GM23338 (cell line): ENCODE results near the gene RAPGEF4. TPM values are rescaled to one million over a fixed set of nuclear protein-coding genes. Genes with fewer than 3 reads are reported as not detected.

ENCODE experiments used
- ATAC-seq: fragments of 200-7000 bp; cut with Tn5 transposase; 3 replicates; pipeline ENCODE4 v1.9.1; 2020
- DNase-seq: peaks from one replicate; pipeline ENCODE4 v3.0.0-alpha.2; 2015; ENCODE audit warnings: low spot score
- H2AFZ ChIP-seq: fragments of 200-600 bp; sonication (generic); 2 replicates; pipeline ENCODE4 v1.8.0; 2016; ENCODE audit warnings: antibody characterized with exemption, mild to moderate bottlenecking, moderate library complexity
- H3F3A ChIP-seq: fragments of 200-600 bp; sonication (generic); replicated peaks from 2 replicates; pipeline ENCODE4 v1.8.0; 2017; ENCODE audit warnings: antibody characterized with exemption, mixed run types, low read depth
- H3K27ac ChIP-seq: fragments of 200-600 bp; sonication (generic); 2 replicates; pipeline ENCODE4 v1.6.1; 2016; ENCODE audit warnings: low read depth
- H3K27me3 ChIP-seq: fragments of 200-600 bp; sonication (generic); 2 replicates; pipeline ENCODE4 v1.8.0; 2016; ENCODE audit warnings: mild to moderate bottlenecking, mixed run types, moderate library complexity; ENCODE audit not compliant: insufficient read depth
- H3K36me3 ChIP-seq: fragments of 200-600 bp; sonication (generic); 2 replicates; pipeline ENCODE4 v1.8.0; 2016; ENCODE audit warnings: mild to moderate bottlenecking; ENCODE audit not compliant: insufficient read depth
- H3K4me1 ChIP-seq: fragments of 200-600 bp; sonication (generic); 2 replicates; pipeline ENCODE4 v1.8.0; 2016; ENCODE audit warnings: mild to moderate bottlenecking, moderate library complexity; ENCODE audit not compliant: insufficient read depth
- H3K4me2 ChIP-seq: fragments of 200-600 bp; sonication (generic); 2 replicates; pipeline ENCODE4 v1.7.1; 2017; ENCODE audit warnings: mixed run types
- H3K4me3 ChIP-seq: fragments of 200-600 bp; sonication (generic); 2 replicates; pipeline ENCODE4 v1.6.1; 2016; ENCODE audit warnings: mixed run types
- H3K79me2 ChIP-seq: fragments of 200-600 bp; sonication (generic); replicated peaks from 2 replicates; pipeline ENCODE4 v1.8.0; 2017; ENCODE audit warnings: mild to moderate bottlenecking; ENCODE audit not compliant: insufficient read depth
- H3K9me2 ChIP-seq: fragments of 200-600 bp; sonication (generic); 2 replicates; pipeline ENCODE4 v1.8.0; 2017; ENCODE audit not compliant: insufficient read depth
- H4K20me1 ChIP-seq: fragments of 200-600 bp; sonication (generic); replicated peaks from 2 replicates; pipeline ENCODE4 v1.8.0; 2017; ENCODE audit warnings: mild to moderate bottlenecking; ENCODE audit not compliant: insufficient read depth
- H3K27ac Mint-ChIP-seq: 2 replicates; pipeline ENCODE4 v1.8.0; 2020; ENCODE audit warnings: inconsistent platforms, mild to moderate bottlenecking, moderate library complexity, mixed read lengths
- H3K27me3 Mint-ChIP-seq: 3 replicates; pipeline ENCODE4 v1.8.0; 2022; ENCODE audit warnings: low read depth, mild to moderate bottlenecking, moderate library complexity, mixed read lengths, inconsistent platforms; ENCODE audit not compliant: insufficient read depth, poor library complexity
- H3K36me3 Mint-ChIP-seq: 3 replicates; pipeline ENCODE4 v1.8.0; 2021; ENCODE audit warnings: low read depth, mild to moderate bottlenecking, inconsistent platforms, moderate library complexity, mixed read lengths
- H3K4me1 Mint-ChIP-seq: 3 replicates; pipeline ENCODE4 v1.8.0; 2020; ENCODE audit warnings: mild to moderate bottlenecking, inconsistent platforms, mixed read lengths
- H3K4me3 Mint-ChIP-seq: 3 replicates; pipeline ENCODE4 v1.8.0; 2021; ENCODE audit warnings: moderate library complexity, mild to moderate bottlenecking, inconsistent platforms, mixed read lengths
- H3K9me3 Mint-ChIP-seq: 3 replicates; pipeline ENCODE4 v1.8.0; 2020; ENCODE audit warnings: moderate library complexity, mild to moderate bottlenecking, inconsistent platforms, mixed read lengths
- CREB1 ChIP-seq: fragments of 250-450 bp; sonication (Bioruptor Pico); IDR thresholded peaks from 2 replicates; pipeline ENCODE4 v1.5.0; 2020; ENCODE audit warnings: low read depth, mild to moderate bottlenecking, moderate library complexity
- EZH2 ChIP-seq: fragments of 200-600 bp; sonication (generic); IDR thresholded peaks from one replicate; pipeline ENCODE4 v1.8.0; 2017; ENCODE audit warnings: antibody characterized with exemption, mild to moderate bottlenecking, low read depth; ENCODE audit not compliant: unreplicated experiment
- STAT1 ChIP-seq: IDR thresholded peaks from one replicate; pipeline ENCODE4 v1.6.1; 2016; ENCODE audit warnings: antibody characterized with exemption; ENCODE audit not compliant: unreplicated experiment
- ZNF114 ChIP-seq: fragments of 250-450 bp; sonication (Bioruptor Pico); IDR thresholded peaks from 2 replicates; pipeline ENCODE4 v1.5.0; 2020; ENCODE audit warnings: mild to moderate bottlenecking, moderate library complexity
- ZNF462 ChIP-seq: fragments of 250-450 bp; sonication (Bioruptor Pico); IDR thresholded peaks from 2 replicates; pipeline ENCODE4 v1.5.0; 2020; ENCODE audit warnings: mild to moderate bottlenecking, moderate library complexity
- polyA plus RNA-seq: library from polyadenylated mRNA; unstranded; fragments of >200 nt; fragmentation: Nextera tagmentation; extraction: Ambion mirVana; gene quantifications from 2 replicates; pipeline ENCODE4 v1.2.1, GENCODE V29; 2016
- total RNA-seq: library from RNA; depleted of rRNA; stranded (reverse); fragments of >200 nt; shearing (Covaris generic); gene quantifications from 2 replicates; pipeline ENCODE4 v1.2.3, GENCODE V29; 2014
- TF ChIP-seq, protein P1 (sequence below): IDR thresholded peaks from one replicate; pipeline ENCODE4 v1.6.1; 2018; ENCODE audit warnings: antibody characterized with exemption; ENCODE audit not compliant: unreplicated experiment
- TF ChIP-seq, protein P2 (sequence below): IDR thresholded peaks from 2 replicates; pipeline ENCODE4 v1.6.1; 2016; ENCODE audit warnings: antibody characterized with exemption

The RAPGEF4 gene
- total and polyA plus RNA-seq, 2 experiments from 2014 or later, result 1.7 to 4.7 TPM

DNA sequence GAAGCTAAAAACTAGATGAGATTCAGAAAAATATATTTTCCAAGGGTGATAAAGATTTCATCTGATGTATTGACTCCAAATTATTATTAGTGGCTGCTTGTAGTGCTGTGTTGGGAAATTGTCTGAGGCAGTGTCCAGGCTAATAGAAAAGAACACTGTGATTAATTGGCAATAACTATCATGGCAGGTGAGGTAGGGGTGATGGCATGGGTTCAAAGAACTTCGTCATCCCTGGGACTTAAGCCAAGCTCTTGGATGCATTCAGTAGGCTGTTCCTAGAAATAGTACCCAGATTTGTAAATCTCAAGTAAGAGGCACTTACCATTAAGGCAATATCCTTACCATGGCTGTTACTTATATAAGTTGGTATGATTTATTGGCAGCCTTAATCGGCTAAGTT, 13.2 kb upstream of the RAPGEF4 start:
- ATAC-seq, result no peak

More for the DNA sequence above, 13.2 kb upstream of the RAPGEF4 start:
- no peak overlapping the region for H3K27ac ChIP-seq
- Mint-ChIP-seq H3K27ac (no peak overlapping the region), H3K36me3 (no peaks in the 10 kb centered on the region), H3K9me3 (no peaks in the 10 kb centered on the region; the same call in 2 of the 3 replicates), H3K4me3 (no peak overlapping the region), H3K4me1 (peaks cover 21% of the 10 kb centered on the region), H3K27me3 (no peaks in the 10 kb centered on the region)
- H3F3A ChIP-seq, result no peaks in the 10 kb centered on the region
- no peaks in the 10 kb centered on the region for H3K79me2 ChIP-seq
- H3K4me3 ChIP-seq, result no peak overlapping the region
- no peak overlapping the region for H3K4me2 ChIP-seq
- no peaks in the 10 kb centered on the region for H3K27me3 ChIP-seq
- H4K20me1 ChIP-seq, result no peaks in the 10 kb centered on the region
- TF ChIP-seq, protein P1, sequence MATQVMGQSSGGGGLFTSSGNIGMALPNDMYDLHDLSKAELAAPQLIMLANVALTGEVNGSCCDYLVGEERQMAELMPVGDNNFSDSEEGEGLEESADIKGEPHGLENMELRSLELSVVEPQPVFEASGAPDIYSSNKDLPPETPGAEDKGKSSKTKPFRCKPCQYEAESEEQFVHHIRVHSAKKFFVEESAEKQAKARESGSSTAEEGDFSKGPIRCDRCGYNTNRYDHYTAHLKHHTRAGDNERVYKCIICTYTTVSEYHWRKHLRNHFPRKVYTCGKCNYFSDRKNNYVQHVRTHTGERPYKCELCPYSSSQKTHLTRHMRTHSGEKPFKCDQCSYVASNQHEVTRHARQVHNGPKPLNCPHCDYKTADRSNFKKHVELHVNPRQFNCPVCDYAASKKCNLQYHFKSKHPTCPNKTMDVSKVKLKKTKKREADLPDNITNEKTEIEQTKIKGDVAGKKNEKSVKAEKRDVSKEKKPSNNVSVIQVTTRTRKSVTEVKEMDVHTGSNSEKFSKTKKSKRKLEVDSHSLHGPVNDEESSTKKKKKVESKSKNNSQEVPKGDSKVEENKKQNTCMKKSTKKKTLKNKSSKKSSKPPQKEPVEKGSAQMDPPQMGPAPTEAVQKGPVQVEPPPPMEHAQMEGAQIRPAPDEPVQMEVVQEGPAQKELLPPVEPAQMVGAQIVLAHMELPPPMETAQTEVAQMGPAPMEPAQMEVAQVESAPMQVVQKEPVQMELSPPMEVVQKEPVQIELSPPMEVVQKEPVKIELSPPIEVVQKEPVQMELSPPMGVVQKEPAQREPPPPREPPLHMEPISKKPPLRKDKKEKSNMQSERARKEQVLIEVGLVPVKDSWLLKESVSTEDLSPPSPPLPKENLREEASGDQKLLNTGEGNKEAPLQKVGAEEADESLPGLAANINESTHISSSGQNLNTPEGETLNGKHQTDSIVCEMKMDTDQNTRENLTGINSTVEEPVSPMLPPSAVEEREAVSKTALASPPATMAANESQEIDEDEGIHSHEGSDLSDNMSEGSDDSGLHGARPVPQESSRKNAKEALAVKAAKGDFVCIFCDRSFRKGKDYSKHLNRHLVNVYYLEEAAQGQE, result no peak
- TF ChIP-seq ZNF114 (CRISPR knock-in tag) (no peak), EZH2 (no peak), ZNF462 (no peak), CREB1 (CRISPR knock-in tag) (no peak), STAT1 (no peak)
- TF ChIP-seq, protein P2, sequence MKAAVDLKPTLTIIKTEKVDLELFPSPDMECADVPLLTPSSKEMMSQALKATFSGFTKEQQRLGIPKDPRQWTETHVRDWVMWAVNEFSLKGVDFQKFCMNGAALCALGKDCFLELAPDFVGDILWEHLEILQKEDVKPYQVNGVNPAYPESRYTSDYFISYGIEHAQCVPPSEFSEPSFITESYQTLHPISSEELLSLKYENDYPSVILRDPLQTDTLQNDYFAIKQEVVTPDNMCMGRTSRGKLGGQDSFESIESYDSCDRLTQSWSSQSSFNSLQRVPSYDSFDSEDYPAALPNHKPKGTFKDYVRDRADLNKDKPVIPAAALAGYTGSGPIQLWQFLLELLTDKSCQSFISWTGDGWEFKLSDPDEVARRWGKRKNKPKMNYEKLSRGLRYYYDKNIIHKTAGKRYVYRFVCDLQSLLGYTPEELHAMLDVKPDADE, result no peak
- no peak overlapping the region for H2AFZ ChIP-seq
- no peaks in the 10 kb centered on the region for H3K36me3 ChIP-seq
- H3K9me2 ChIP-seq, result no peaks in the 10 kb centered on the region; the same call in 1 of the 2 replicates
- DNase-seq, result no peak
- peaks cover 6% of the 10 kb centered on the region; the same call in 1 of the 2 replicates for H3K4me1 ChIP-seq
